Fibroblast of lung (primary cell): ENCODE measurements around the gene GZMH. TPM values are rescaled to one million over a fixed set of nuclear protein-coding genes. Genes with fewer than 3 reads are reported as not detected.

ENCODE experiments used
- DNase-seq, 2 donors: peaks; one replicate each; pipeline versions ENCODE4 v3.0.0 to v3.0.0-alpha.2; 2010; ENCODE audit warnings: low read depth in 2 of 2
- H2AFZ ChIP-seq: 2 replicates; pipeline ENCODE4 v1.5.1; 2012; ENCODE audit warnings: low read length, control low read depth, inconsistent platforms
- H3K27ac ChIP-seq: 2 replicates; pipeline ENCODE4 v1.5.1; 2011; ENCODE audit warnings: low read length, control low read depth; ENCODE audit not compliant: insufficient read depth
- H3K27me3 ChIP-seq: 2 replicates; pipeline ENCODE4 v1.5.1; 2011; ENCODE audit warnings: mild to moderate bottlenecking, low read length; ENCODE audit not compliant: control insufficient read depth, insufficient read depth
- H3K36me3 ChIP-seq: 2 replicates; pipeline ENCODE4 v1.5.1; 2011; ENCODE audit warnings: low read length; ENCODE audit not compliant: control insufficient read depth, insufficient read depth
- H3K4me1 ChIP-seq: 2 replicates; pipeline ENCODE4 v1.5.1; 2011; ENCODE audit warnings: low read length; ENCODE audit not compliant: control insufficient read depth, insufficient read depth; ENCODE audit errors: extremely low read depth
- H3K4me2 ChIP-seq: 2 replicates; pipeline ENCODE4 v1.5.1; 2011; ENCODE audit warnings: low read length, control low read depth; ENCODE audit not compliant: insufficient read depth; ENCODE audit errors: extremely low read depth
- H3K4me3 ChIP-seq, 4 experiments: fragments of 200-600 bp in 1 of 4; sonication (generic) in 1 of 4; replicated peaks in 1 of 4; 2 replicates each; pipeline ENCODE4 v1.5.1; 2011 to 2016; ENCODE audit warnings: low read length in 4 of 4, low read depth in 3 of 4, mild to moderate bottlenecking in 3 of 4, control low read depth in 2 of 4, inconsistent platforms in 1 of 4, mixed read lengths in 1 of 4; ENCODE audit not compliant: insufficient read depth in 1 of 4; ENCODE audit errors: control extremely low read depth in 1 of 4
- H3K79me2 ChIP-seq: 2 replicates; pipeline ENCODE4 v1.5.1; 2012; ENCODE audit warnings: mild to moderate bottlenecking, low read length, inconsistent platforms; ENCODE audit not compliant: control insufficient read depth, insufficient read depth
- H3K9ac ChIP-seq: 2 replicates; pipeline ENCODE4 v1.5.1; 2011; ENCODE audit warnings: mild to moderate bottlenecking, low read length, control low read depth; ENCODE audit not compliant: insufficient read depth
- H3K9me3 ChIP-seq: 2 replicates; pipeline ENCODE4 v1.5.1; 2012; ENCODE audit warnings: low read depth, low read length; ENCODE audit not compliant: control insufficient read depth, insufficient read depth
- H4K20me1 ChIP-seq: 2 replicates; pipeline ENCODE4 v1.5.1; 2011; ENCODE audit warnings: low read length; ENCODE audit not compliant: control insufficient read depth, insufficient read depth; ENCODE audit errors: extremely low read depth
- CTCF ChIP-seq, 2 donors: IDR thresholded peaks in 1 of 2; conservative IDR thresholded peaks in 1 of 2; 1 replicate in 1 of 2; 2 replicates in 1 of 2; pipeline ENCODE4 v1.5.1; 2011 to 2012; ENCODE audit warnings: low read length in 2 of 2, control low read depth in 1 of 2, inconsistent platforms in 1 of 2, low read depth in 1 of 2, mild to moderate bottlenecking in 1 of 2
- EZH2 ChIP-seq: IDR thresholded peaks from 2 replicates; pipeline ENCODE4 v1.5.1; 2012; ENCODE audit warnings: low read length, control low read depth, mild to moderate bottlenecking; ENCODE audit errors: missing control alignments
- polyA plus RNA-seq, 2 donors: library from polyadenylated mRNA; depleted of rRNA in 1 of 2; stranded (reverse) in 1 of 2; unstranded in 1 of 2; fragments of >200 nt; gene quantifications; 2 replicates each; pipeline ENCODE4 v1.2.1, GENCODE V29; 2011 to 2012; ENCODE audit warnings: missing spikeins in 1 of 2
- total RNA-seq: library from RNA; depleted of rRNA; stranded (reverse); fragments of >200 nt; gene quantifications from 2 replicates; pipeline ENCODE4 v1.2.1, GENCODE V29; 2014

Gene GZMH
- total and polyA plus RNA-seq, 2 donors (not counting 1 experiment from before 2014, with no cell fraction given): not detected

DNA sequence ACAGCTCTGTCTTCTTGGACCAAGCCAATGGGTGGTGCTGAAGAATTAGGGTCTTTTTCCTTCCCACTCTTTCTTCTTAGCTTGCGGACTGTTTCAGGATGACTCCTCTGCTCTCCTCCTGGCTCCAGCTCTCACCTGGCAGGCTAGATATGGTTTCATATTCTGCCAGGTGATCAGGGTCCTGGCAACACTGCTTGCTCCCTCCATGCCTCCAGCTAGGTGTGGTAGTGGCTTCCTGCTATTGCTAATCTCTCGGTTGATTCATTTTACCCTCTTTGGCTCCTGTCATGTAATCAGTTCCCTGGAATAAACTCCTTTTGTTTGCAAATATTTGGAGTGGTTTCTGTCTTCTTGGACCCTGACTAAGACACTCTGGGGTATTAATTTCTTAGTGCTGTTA lies 4.3 kb upstream of the GZMH start:
- Histone ChIP-seq H3K4me2 (no peak overlapping the region), H3K79me2 (no peaks in the 10 kb centered on the region), H3K4me1 (no peaks in the 10 kb centered on the region), H3K27ac (no peak overlapping the region), H3K27me3 (no peaks in the 10 kb centered on the region), H3K4me3 (no peak overlapping the region), H3K36me3 (no peaks in the 10 kb centered on the region), H3K9me3 (no peaks in the 10 kb centered on the region), H2AFZ (no peak overlapping the region), H3K9ac (no peak overlapping the region), H4K20me1 (no peaks in the 10 kb centered on the region)
- TF ChIP-seq CTCF (conservative IDR thresholded peaks at IDR 0.05 in 1 of 2, IDR thresholded peaks at IDR 0.05 in 1 of 2; ENCODE audit: low read depth in 1 of 2, low read length in 2 of 2) (no peak), EZH2 (no peak)
- DNase-seq: no peak

DNA sequence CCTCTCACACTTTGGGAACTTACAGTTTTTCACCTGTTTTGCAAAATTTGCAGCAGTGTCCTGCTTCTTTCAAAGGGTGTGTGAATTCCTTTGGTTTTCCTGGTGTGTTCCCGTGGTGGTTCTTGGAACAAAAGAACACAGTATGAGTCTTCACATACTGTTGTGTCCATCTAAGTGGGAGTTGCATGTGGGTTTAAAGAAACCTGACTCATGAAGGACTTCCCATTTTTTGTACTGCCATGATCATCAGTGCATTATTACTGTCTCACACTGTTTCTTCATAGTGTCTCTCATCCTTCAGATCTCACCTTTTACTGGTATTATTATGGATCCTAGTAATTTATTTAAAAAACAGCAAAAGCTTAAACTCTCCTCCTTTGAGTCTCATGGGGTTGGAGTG lies 3.8 kb upstream of the GZMH start:
- Histone ChIP-seq H3K27me3 (no peaks in the 10 kb centered on the region), H4K20me1 (no peaks in the 10 kb centered on the region), H3K79me2 (no peaks in the 10 kb centered on the region), H3K4me3 (no peak overlapping the region), H2AFZ (no peak overlapping the region), H3K27ac (no peak overlapping the region), H3K9me3 (no peaks in the 10 kb centered on the region), H3K9ac (no peak overlapping the region), H3K4me1 (no peaks in the 10 kb centered on the region), H3K36me3 (no peaks in the 10 kb centered on the region), H3K4me2 (no peak overlapping the region)
- TF ChIP-seq CTCF (conservative IDR thresholded peaks at IDR 0.05 in 1 of 2, IDR thresholded peaks at IDR 0.05 in 1 of 2; ENCODE audit: low read depth in 1 of 2, low read length in 2 of 2) (no peak), EZH2 (no peak)
- DNase-seq: no peak

GRCh38 chr14:24612196-24612595 lies 2.7 kb upstream of the GZMH start:
- H3K79me2 ChIP-seq: no peaks in the 10 kb centered on the region
- no peaks in the 10 kb centered on the region for H3K4me1 ChIP-seq
- TF ChIP-seq EZH2: no peak
- no peak for TF ChIP-seq CTCF (conservative IDR thresholded peaks at IDR 0.05 in 1 of 2, IDR thresholded peaks at IDR 0.05 in 1 of 2; ENCODE audit: low read depth in 1 of 2, low read length in 2 of 2)
- no peak overlapping the region for H3K9ac ChIP-seq
- H2AFZ ChIP-seq: no peak overlapping the region
- H3K36me3 ChIP-seq: no peaks in the 10 kb centered on the region
- no peak overlapping the region for H3K4me2 ChIP-seq
- H3K9me3 ChIP-seq: no peaks in the 10 kb centered on the region
- H3K27ac ChIP-seq: no peak overlapping the region
- DNase-seq: no peak
- no peaks in the 10 kb centered on the region for H4K20me1 ChIP-seq
- H3K27me3 ChIP-seq: no peaks in the 10 kb centered on the region
- no peak overlapping the region for H3K4me3 ChIP-seq
